Upper lobe of left lung (tissue), 4 donors: Measurements from ENCODE around the gene SVEP1.

Experiments used
- CTCF ChIP-seq, 6 experiments: fragments of 450-650 bp in 4 of 6; fragments of 200-600 bp in 2 of 6; sonication (generic) in 2 of 6; IDR thresholded peaks; one replicate each; pipeline ENCODE4 v1.5.1; 2016 to 2019; ENCODE audit warnings: antibody characterized with exemption in 6 of 6
- EP300 ChIP-seq, 4 donors: sonication (generic); formaldehyde crosslinking; IDR thresholded peaks; one replicate each; pipeline ENCODE4 v1.5.1; 2017; ENCODE audit warnings: antibody characterized with exemption in 4 of 4, control low read depth in 2 of 4
- POLR2A ChIP-seq, 4 donors: fragments of 450-650 bp; IDR thresholded peaks; one replicate each; pipeline ENCODE4 v1.5.1; 2016 to 2017; ENCODE audit warnings: antibody characterized with exemption in 4 of 4, mild to moderate bottlenecking in 2 of 4
- POLR2AphosphoS5 ChIP-seq, 2 donors: sonication (generic); formaldehyde crosslinking; IDR thresholded peaks; one replicate each; pipeline ENCODE4 v1.5.1; 2017; ENCODE audit warnings: antibody characterized with exemption in 2 of 2

DNA sequence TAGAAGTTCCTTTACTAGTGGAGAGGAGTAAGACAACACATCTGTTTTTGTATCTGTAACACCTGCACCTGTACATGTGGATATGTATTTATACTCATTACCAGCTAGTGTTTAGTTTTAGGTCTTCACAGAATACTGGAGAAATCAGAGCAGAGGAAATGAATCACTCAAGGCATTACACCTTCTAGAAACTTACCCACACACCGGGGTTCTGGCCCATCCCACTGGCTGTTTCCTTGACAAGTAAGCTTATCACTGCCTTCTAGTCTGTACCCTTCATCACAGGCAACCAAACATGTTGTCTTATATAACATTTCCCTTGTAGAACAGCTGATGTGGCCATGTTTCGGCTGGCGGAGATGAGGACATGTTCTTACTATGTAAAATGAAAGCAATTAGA lies 76.7 kb downstream of the SVEP1 start:
- TF ChIP-seq EP300 (IDR thresholded peaks at IDR 0.05) (no peak), CTCF (IDR thresholded peaks at IDR 0.05) (no peak), POLR2A (IDR thresholded peaks at IDR 0.05) (no peak), POLR2AphosphoS5 (IDR thresholded peaks at IDR 0.05) (no peak)
